ENCODE data around the gene TSPYL6. TPM values are rescaled to one million over a fixed set of nuclear protein-coding genes. Genes with fewer than 3 reads are reported as not detected.

The TSPYL6 gene
- total and polyA plus RNA-seq, 2 of the 8 experiments (the other 6 are each of a cell fraction or from before 2014, with no cell fraction given): not detected

DNA sequence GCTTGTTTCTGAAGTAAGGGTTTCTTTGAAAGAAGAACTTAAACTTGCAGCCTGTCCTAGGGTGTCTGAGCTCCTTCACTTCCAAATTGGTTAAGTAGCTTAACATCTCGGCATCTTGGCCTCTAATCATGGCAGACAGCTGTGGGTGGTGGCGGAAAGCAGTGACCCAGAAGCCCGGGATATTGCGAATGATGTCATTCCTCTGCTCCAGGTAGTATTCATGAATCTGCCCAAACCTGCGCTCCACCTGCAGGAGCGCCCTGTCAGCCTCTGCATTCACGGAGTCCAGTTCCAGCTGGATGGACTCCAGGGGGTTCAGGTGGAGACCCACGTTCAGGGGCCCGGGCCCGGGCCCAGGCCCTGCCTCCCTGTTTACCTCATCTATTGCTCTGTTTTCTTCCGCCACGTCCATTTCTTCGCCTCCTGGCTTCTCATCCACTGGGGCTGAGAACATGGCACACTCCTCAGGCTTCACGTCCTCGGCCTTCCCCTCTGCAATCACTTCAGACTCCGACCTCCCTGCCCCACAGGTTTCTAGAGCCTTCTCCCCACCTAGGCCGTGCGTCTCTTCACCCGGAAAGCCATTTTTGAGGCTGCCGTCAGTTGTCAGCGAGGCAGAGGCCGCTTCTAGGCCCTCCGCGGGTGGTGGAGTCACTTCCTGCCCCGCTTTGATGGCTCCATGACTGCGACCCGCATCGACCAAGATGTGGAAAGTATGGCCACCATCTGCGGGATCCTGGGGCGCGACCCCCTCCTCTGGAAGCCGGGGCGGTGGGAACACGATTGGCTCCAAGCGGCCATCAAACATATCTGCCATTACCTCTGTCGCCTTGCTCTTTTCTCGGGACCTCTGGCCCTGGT lies 569 bp downstream of the TSPYL6 start (continued):
- TF ChIP-seq, protein P1, sequence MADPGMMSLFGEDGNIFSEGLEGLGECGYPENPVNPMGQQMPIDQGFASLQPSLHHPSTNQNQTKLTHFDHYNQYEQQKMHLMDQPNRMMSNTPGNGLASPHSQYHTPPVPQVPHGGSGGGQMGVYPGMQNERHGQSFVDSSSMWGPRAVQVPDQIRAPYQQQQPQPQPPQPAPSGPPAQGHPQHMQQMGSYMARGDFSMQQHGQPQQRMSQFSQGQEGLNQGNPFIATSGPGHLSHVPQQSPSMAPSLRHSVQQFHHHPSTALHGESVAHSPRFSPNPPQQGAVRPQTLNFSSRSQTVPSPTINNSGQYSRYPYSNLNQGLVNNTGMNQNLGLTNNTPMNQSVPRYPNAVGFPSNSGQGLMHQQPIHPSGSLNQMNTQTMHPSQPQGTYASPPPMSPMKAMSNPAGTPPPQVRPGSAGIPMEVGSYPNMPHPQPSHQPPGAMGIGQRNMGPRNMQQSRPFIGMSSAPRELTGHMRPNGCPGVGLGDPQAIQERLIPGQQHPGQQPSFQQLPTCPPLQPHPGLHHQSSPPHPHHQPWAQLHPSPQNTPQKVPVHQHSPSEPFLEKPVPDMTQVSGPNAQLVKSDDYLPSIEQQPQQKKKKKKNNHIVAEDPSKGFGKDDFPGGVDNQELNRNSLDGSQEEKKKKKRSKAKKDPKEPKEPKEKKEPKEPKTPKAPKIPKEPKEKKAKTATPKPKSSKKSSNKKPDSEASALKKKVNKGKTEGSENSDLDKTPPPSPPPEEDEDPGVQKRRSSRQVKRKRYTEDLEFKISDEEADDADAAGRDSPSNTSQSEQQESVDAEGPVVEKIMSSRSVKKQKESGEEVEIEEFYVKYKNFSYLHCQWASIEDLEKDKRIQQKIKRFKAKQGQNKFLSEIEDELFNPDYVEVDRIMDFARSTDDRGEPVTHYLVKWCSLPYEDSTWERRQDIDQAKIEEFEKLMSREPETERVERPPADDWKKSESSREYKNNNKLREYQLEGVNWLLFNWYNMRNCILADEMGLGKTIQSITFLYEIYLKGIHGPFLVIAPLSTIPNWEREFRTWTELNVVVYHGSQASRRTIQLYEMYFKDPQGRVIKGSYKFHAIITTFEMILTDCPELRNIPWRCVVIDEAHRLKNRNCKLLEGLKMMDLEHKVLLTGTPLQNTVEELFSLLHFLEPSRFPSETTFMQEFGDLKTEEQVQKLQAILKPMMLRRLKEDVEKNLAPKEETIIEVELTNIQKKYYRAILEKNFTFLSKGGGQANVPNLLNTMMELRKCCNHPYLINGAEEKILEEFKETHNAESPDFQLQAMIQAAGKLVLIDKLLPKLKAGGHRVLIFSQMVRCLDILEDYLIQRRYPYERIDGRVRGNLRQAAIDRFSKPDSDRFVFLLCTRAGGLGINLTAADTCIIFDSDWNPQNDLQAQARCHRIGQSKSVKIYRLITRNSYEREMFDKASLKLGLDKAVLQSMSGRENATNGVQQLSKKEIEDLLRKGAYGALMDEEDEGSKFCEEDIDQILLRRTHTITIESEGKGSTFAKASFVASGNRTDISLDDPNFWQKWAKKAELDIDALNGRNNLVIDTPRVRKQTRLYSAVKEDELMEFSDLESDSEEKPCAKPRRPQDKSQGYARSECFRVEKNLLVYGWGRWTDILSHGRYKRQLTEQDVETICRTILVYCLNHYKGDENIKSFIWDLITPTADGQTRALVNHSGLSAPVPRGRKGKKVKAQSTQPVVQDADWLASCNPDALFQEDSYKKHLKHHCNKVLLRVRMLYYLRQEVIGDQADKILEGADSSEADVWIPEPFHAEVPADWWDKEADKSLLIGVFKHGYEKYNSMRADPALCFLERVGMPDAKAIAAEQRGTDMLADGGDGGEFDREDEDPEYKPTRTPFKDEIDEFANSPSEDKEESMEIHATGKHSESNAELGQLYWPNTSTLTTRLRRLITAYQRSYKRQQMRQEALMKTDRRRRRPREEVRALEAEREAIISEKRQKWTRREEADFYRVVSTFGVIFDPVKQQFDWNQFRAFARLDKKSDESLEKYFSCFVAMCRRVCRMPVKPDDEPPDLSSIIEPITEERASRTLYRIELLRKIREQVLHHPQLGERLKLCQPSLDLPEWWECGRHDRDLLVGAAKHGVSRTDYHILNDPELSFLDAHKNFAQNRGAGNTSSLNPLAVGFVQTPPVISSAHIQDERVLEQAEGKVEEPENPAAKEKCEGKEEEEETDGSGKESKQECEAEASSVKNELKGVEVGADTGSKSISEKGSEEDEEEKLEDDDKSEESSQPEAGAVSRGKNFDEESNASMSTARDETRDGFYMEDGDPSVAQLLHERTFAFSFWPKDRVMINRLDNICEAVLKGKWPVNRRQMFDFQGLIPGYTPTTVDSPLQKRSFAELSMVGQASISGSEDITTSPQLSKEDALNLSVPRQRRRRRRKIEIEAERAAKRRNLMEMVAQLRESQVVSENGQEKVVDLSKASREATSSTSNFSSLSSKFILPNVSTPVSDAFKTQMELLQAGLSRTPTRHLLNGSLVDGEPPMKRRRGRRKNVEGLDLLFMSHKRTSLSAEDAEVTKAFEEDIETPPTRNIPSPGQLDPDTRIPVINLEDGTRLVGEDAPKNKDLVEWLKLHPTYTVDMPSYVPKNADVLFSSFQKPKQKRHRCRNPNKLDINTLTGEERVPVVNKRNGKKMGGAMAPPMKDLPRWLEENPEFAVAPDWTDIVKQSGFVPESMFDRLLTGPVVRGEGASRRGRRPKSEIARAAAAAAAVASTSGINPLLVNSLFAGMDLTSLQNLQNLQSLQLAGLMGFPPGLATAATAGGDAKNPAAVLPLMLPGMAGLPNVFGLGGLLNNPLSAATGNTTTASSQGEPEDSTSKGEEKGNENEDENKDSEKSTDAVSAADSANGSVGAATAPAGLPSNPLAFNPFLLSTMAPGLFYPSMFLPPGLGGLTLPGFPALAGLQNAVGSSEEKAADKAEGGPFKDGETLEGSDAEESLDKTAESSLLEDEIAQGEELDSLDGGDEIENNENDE (IDR thresholded peaks at IDR 0.05; ENCODE audit: insufficient replicate concordance, low read length): no peak
- no peak for TF ChIP-seq CBX5 (IDR thresholded peaks at IDR 0.05; ENCODE audit: low read depth, low read length)

All from H1 (cell line).